H1 (cell line): Measurements from ENCODE around the gene CLTCL1. TPM values are rescaled to one million over a fixed set of nuclear protein-coding genes. Genes with fewer than 3 reads are reported as not detected.

Source experiments
- CTCF ChIA-PET: fragments of 300-600 bp; sonication (Branson Sonifier 250); formaldehyde crosslinking; loops from one replicate; lab custom pipeline; 2021; ENCODE audit not compliant: partially characterized antibody; lab: Charles Lee
- POLR2A ChIA-PET: fragments of 300-600 bp; sonication (Branson Sonifier 250); formaldehyde crosslinking; loops from one replicate; lab custom pipeline; 2021; ENCODE audit warnings: inconsistent platforms; ENCODE audit not compliant: partially characterized antibody; lab: Charles Lee
- DNase-seq, 2 experiments: peaks; one replicate each; pipeline versions ENCODE4 v3.0.0 to v3.0.0-alpha.2; 2010 to 2022; ENCODE audit warnings: low spot score in 2 of 2, low read depth in 1 of 2, mixed read lengths in 1 of 2
- FAIRE-seq: peaks from 2 replicates; lab custom pipeline; 2011; peaks lifted over from hg19 to GRCh38; lab: Jason Lieb, UNC
- H2AFZ ChIP-seq: 2 replicates; pipeline ENCODE4 v1.8.1; 2012; ENCODE audit warnings: low read length, inconsistent platforms
- H2AK5ac ChIP-seq: 2 replicates; pipeline ENCODE4 v1.6.1; 2013; ENCODE audit warnings: low read depth, low read length
- H2BK120ac ChIP-seq: replicated peaks from 2 replicates; pipeline ENCODE3; 2013; ENCODE audit warnings: low read depth, low read length, inconsistent platforms
- H2BK12ac ChIP-seq: 2 replicates; pipeline ENCODE4 v1.6.1; 2013; ENCODE audit warnings: low read depth, low read length
- H2BK15ac ChIP-seq: 2 replicates; pipeline ENCODE4 v1.6.1; 2013; ENCODE audit warnings: low read length
- H2BK20ac ChIP-seq: 2 replicates; pipeline ENCODE4 v1.6.1; 2013; ENCODE audit warnings: low read length
- H2BK5ac ChIP-seq: 2 replicates; pipeline ENCODE4 v1.6.1; 2013; ENCODE audit warnings: low read depth, low read length
- H3K14ac ChIP-seq: 2 replicates; pipeline ENCODE4 v1.6.1; 2013; ENCODE audit warnings: inconsistent platforms; ENCODE audit not compliant: insufficient read length
- H3K18ac ChIP-seq: 2 replicates; pipeline ENCODE4 v1.6.1; 2013; ENCODE audit warnings: low read length; ENCODE audit errors: extremely low read depth
- H3K23ac ChIP-seq: 2 replicates; pipeline ENCODE4 v1.6.1; 2013; ENCODE audit warnings: inconsistent platforms; ENCODE audit not compliant: insufficient read length
- H3K23me2 ChIP-seq: 2 replicates; pipeline ENCODE4 v1.6.1; 2013; ENCODE audit warnings: low read depth, low read length
- H3K27ac ChIP-seq: 2 replicates; pipeline ENCODE4 v1.6.1; 2011; ENCODE audit warnings: low read depth, low read length, inconsistent platforms
- H3K27me3 ChIP-seq, 4 experiments: replicated peaks in 1 of 4; 1 replicate in 1 of 4; 2 replicates in 3 of 4; pipeline versions ENCODE4 v1.6.1 to v1.8.1; 2011 to 2013; ENCODE audit warnings: low read length in 3 of 4, mild to moderate bottlenecking in 3 of 4, inconsistent platforms in 2 of 4, mixed read lengths in 2 of 4, moderate library complexity in 1 of 4; ENCODE audit not compliant: control insufficient read depth in 3 of 4, insufficient read depth in 3 of 4; ENCODE audit errors: extremely low read depth in 1 of 4
- H3K36me3 ChIP-seq, 4 experiments: 2 replicates each; pipeline versions ENCODE4 v1.6.1 to v1.8.1; 2011 to 2013; ENCODE audit warnings: mild to moderate bottlenecking in 4 of 4, low read length in 3 of 4, moderate library complexity in 2 of 4, control low read depth in 1 of 4, inconsistent platforms in 1 of 4; ENCODE audit not compliant: insufficient read depth in 4 of 4, control insufficient read depth in 2 of 4
- H3K4ac ChIP-seq: replicated peaks from 2 replicates; pipeline ENCODE3; 2013; ENCODE audit warnings: low read length, low read depth, mixed read lengths, inconsistent platforms; ENCODE audit not compliant: insufficient read length
- H3K4me1 ChIP-seq, 4 experiments: replicated peaks in 1 of 4; 1 replicate in 1 of 4; 2 replicates in 3 of 4; pipeline versions ENCODE4 v1.6.1 to v1.8.1; 2011 to 2013; ENCODE audit warnings: low read length in 3 of 4, inconsistent platforms in 2 of 4, mixed read lengths in 1 of 4; ENCODE audit not compliant: insufficient read depth in 4 of 4, control insufficient read depth in 3 of 4
- H3K4me2 ChIP-seq, 2 experiments: 2 replicates each; pipeline versions ENCODE4 v1.6.1 to v1.8.1; 2011 to 2013; ENCODE audit warnings: low read depth in 2 of 2, low read length in 2 of 2, control low read depth in 1 of 2, inconsistent platforms in 1 of 2, mild to moderate bottlenecking in 1 of 2; ENCODE audit not compliant: insufficient read depth in 1 of 2
- H3K4me3 ChIP-seq, 4 experiments: fragments of 200-600, 300-600 bp in 1 of 4; sonication (generic), shearing (Covaris generic), sonication (Bioruptor Twin) in 1 of 4; 2 replicates each; pipeline versions ENCODE4 v1.5.1 to v1.8.1; 2011 to 2016; ENCODE audit warnings: low read length in 4 of 4, low read depth in 3 of 4, control low read depth in 2 of 4, inconsistent platforms in 2 of 4, mild to moderate bottlenecking in 2 of 4, mixed read lengths in 1 of 4, moderate library complexity in 1 of 4; ENCODE audit not compliant: insufficient read depth in 2 of 4; ENCODE audit errors: extremely low read depth in 1 of 4
- H3K56ac ChIP-seq: replicated peaks from 2 replicates; pipeline ENCODE3; 2013; ENCODE audit warnings: low read depth, mild to moderate bottlenecking, mixed read lengths, low read length, inconsistent platforms; ENCODE audit not compliant: insufficient read length
- H3K79me1 ChIP-seq: 2 replicates; pipeline ENCODE4 v1.6.1; 2013; ENCODE audit warnings: low read depth, low read length, control low read depth
- H3K79me2 ChIP-seq, 2 experiments: 2 replicates each; pipeline versions ENCODE4 v1.6.1 to v1.8.1; 2012 to 2013; ENCODE audit warnings: low read length in 2 of 2, mild to moderate bottlenecking in 2 of 2, inconsistent platforms in 1 of 2; ENCODE audit not compliant: insufficient read depth in 2 of 2, control insufficient read depth in 1 of 2
- H3K9ac ChIP-seq, 4 experiments: replicated peaks in 1 of 4; 1 replicate in 1 of 4; 2 replicates in 3 of 4; pipeline versions ENCODE4 v1.6.1 to v1.8.1; 2011 to 2013; ENCODE audit warnings: low read depth in 3 of 4, low read length in 3 of 4, control low read depth in 2 of 4, mild to moderate bottlenecking in 2 of 4, moderate library complexity in 2 of 4, inconsistent platforms in 1 of 4; ENCODE audit errors: extremely low read depth in 1 of 4
- H3K9me3 ChIP-seq, 2 experiments: 2 replicates each; pipeline versions ENCODE4 v1.6.1 to v1.8.1; 2012 to 2013; ENCODE audit warnings: mild to moderate bottlenecking in 2 of 2, moderate library complexity in 2 of 2, control low read depth in 1 of 2, inconsistent platforms in 1 of 2, low read depth in 1 of 2, low read length in 1 of 2, mixed read lengths in 1 of 2; ENCODE audit not compliant: insufficient read depth in 2 of 2
- H4K20me1 ChIP-seq, 2 experiments: replicated peaks in 1 of 2; 2 replicates each; pipeline versions ENCODE3 to v1.8.1; 2011 to 2013; ENCODE audit warnings: inconsistent platforms in 2 of 2, low read length in 2 of 2, mild to moderate bottlenecking in 1 of 2; ENCODE audit not compliant: insufficient read depth in 2 of 2, control insufficient read depth in 1 of 2
- H4K5ac ChIP-seq: 2 replicates; pipeline ENCODE4 v1.6.1; 2013; ENCODE audit warnings: low read length, low read depth, mixed read lengths, inconsistent platforms; ENCODE audit not compliant: insufficient read length
- H4K8ac ChIP-seq: 2 replicates; pipeline ENCODE4 v1.8.0; 2013; ENCODE audit warnings: mild to moderate bottlenecking, moderate library complexity, low read length, inconsistent platforms; ENCODE audit not compliant: insufficient read depth; ENCODE audit errors: extremely low read depth
- H4K91ac ChIP-seq: replicated peaks from 2 replicates; pipeline ENCODE3; 2013; ENCODE audit warnings: low read length, mixed read lengths, inconsistent platforms; ENCODE audit not compliant: insufficient read length
- EGR1 ChIP-seq: IDR thresholded peaks from 2 replicates; pipeline ENCODE4 v1.6.1; 2011; ENCODE audit warnings: low read depth, low read length, borderline replicate concordance
- EP300 ChIP-seq, 2 experiments: IDR thresholded peaks; 1 replicate in 1 of 2; 2 replicates in 1 of 2; pipeline ENCODE4 v1.6.1; 2011 to 2012; ENCODE audit warnings: low read depth in 2 of 2, low read length in 2 of 2, mild to moderate bottlenecking in 2 of 2, borderline replicate concordance in 1 of 2, inconsistent platforms in 1 of 2, moderate library complexity in 1 of 2
- JUN ChIP-seq: IDR thresholded peaks from 2 replicates; pipeline ENCODE4 v1.6.1; 2011; ENCODE audit warnings: low read depth, mild to moderate bottlenecking, improper control_type of control experiment, low read length
- KDM5A ChIP-seq: fragments of 200-600 bp; IDR thresholded peaks from 2 replicates; pipeline ENCODE4 v1.7.1; 2012; ENCODE audit warnings: mild to moderate bottlenecking, low read length, inconsistent platforms, mixed read lengths
- TBP ChIP-seq: IDR thresholded peaks from 2 replicates; pipeline ENCODE4 v1.6.1; 2011; ENCODE audit warnings: low read depth, low read length, improper control_type of control experiment
- WGBS, 2 experiments: shearing (Covaris generic) in 1 of 2; methylation state at CpG; one replicate each; pipeline versions ENCODE4 v1.1.6 to v1.1.7; 2013 to 2015; ENCODE audit warnings: low lambda C conversion rate in 2 of 2, mixed read lengths in 2 of 2, inconsistent platforms in 1 of 2, low coverage in 1 of 2, missing lambda C conversion rate in 1 of 2; ENCODE audit not compliant: insufficient replicate concordance in 2 of 2, insufficient coverage in 1 of 2, insufficient read length in 1 of 2; ENCODE audit errors: extremely low coverage in 1 of 2, missing lambda C conversion rate in 1 of 2; 5-methylcytosine and 5-hydroxymethylcytosine counted together
- polyA plus RNA-seq, 7 experiments: library from polyadenylated mRNA; depleted of rRNA in 3 of 7; stranded (reverse) in 5 of 7; unstranded in 2 of 7; fragments of >200 nt in 5 of 7; fragments of 200-250 nt in 2 of 7; gene quantifications; 1 replicate in 5 of 7; 2 replicates in 1 of 7; 4 replicates in 1 of 7; pipeline versions ENCODE4 v1.2.1 to v1.2.3, GENCODE V29; 2011 to 2013; ENCODE audit warnings: missing spikeins in 2 of 7, mixed read lengths in 2 of 7
- total RNA-seq: library from RNA; stranded (reverse); fragmentation: NEBNext Ultra II Directional; extraction: Animal tissue kit (Norgen Biotek cat#: 25700); gene quantifications from 2 replicates; pipeline ENCODE4 v1.2.1, GENCODE V29; 2021
- TF ChIP-seq, protein P1 (sequence below), 3 experiments: IDR thresholded peaks; 1 replicate in 2 of 3; 2 replicates in 1 of 3; pipeline versions ENCODE4 v1.5.1 to v1.6.1; 2011; ENCODE audit warnings: low read length in 3 of 3, mild to moderate bottlenecking in 3 of 3, inconsistent platforms in 2 of 3, low read depth in 1 of 3, moderate library complexity in 1 of 3; ENCODE audit not compliant: insufficient read depth in 1 of 3; ENCODE audit errors: control extremely low read depth in 1 of 3

CLTCL1 gene
- total and polyA plus RNA-seq, 2 of the 8 experiments (the other 6 are each of a cell fraction or from before 2014, with no cell fraction given): 12.4 to 17.0 TPM

DNA sequence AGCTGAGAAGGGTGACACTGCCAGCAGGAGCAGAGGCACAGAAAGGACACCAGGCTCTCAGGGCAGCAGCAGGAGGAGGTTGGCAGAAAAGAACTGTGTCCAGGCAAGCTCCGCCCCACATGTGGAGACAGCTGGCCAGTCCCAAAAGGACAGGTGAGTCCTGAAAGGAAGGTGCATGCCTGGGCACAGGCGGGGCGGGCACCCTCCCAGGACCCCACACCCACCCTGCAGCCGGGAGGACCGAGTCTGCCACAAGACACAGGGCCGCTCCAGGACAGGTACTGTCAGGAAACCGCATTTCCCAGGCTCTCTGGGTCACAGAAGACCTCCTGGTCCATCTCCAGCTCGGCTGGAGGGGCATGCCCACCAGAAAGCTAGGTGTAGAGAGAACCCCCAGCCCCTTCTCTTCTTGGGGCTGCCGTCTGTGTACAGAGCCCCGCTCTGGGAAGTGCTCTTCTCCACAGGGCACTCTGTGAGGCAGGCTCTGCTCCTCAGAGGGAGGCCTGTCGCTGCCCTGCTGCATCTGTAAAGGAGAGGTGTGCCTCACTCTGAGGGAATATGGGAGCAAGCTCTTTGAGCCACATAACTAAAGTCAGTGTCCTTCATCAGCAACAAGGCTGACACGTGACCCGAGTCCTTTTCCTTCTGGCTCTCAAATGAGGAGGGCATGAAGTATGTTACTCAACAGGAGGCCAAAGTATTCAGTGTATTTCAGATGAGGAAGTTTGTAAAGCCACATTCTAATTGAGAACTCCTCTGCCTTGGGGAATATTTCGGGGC lies 50.5 kb downstream of the CLTCL1 start:
- H3K56ac ChIP-seq: no peak overlapping the region
- no peak overlapping the region for H2BK120ac ChIP-seq
- H2AFZ ChIP-seq: no peak overlapping the region
- H2BK12ac ChIP-seq: no peak overlapping the region
- H3K14ac ChIP-seq: no peak overlapping the region
- WGBS, 2 experiments: 94% methylated on average over 14 of the region's 14 CpGs; no CpG with 5 or more reads in 1 of the 2 experiments
- no peak overlapping the region for H4K5ac ChIP-seq
- ChIA-PET CTCF (interaction anchor here (0.7 to 1.5 kb wide), 3 partner anchors 22 to 61 kb away, joined by 3 to 4 read pairs (median 3); no protein-coding TSS in a partner anchor), POLR2A (no interaction called here)
- H3K18ac ChIP-seq: no peak overlapping the region
- no peaks in the 10 kb centered on the region for H3K79me2 ChIP-seq
- H3K4me3 ChIP-seq: no peak overlapping the region
- DNase-seq: no peak
- no peak overlapping the region for H3K9ac ChIP-seq
- no peaks in the 10 kb centered on the region for H3K23me2 ChIP-seq
- H2BK20ac ChIP-seq: no peak overlapping the region
- no peaks in the 10 kb centered on the region for H3K4me1 ChIP-seq
- no peak overlapping the region for H3K27ac ChIP-seq
- no peaks in the 10 kb centered on the region for H3K9me3 ChIP-seq
- H2BK5ac ChIP-seq: no peak overlapping the region; the same call in 1 of the 2 replicates
- H3K36me3 ChIP-seq: peaks cover 0 to 24% (median 1%) of the 10 kb centered on the region in 4 experiments; a peak in 4 of 8 replicates
- FAIRE-seq: no peak
- H3K4ac ChIP-seq: no peak overlapping the region
- H3K27me3 ChIP-seq: no peaks in the 10 kb centered on the region; a peak in 1 of 7 replicates
- no peak overlapping the region for H3K23ac ChIP-seq
- no peak overlapping the region for H2AK5ac ChIP-seq
- no peak overlapping the region for H4K8ac ChIP-seq
- H3K79me1 ChIP-seq: no peaks in the 10 kb centered on the region
- peaks cover 0 to 2% of the 10 kb centered on the region in 2 experiments for H4K20me1 ChIP-seq
- H4K91ac ChIP-seq: no peak overlapping the region
- no peak overlapping the region for H2BK15ac ChIP-seq
- TF ChIP-seq JUN (no peak), TBP (no peak), EGR1 (no peak), EP300 (IDR thresholded peaks at IDR 0.05; ENCODE audit: borderline replicate concordance in 1 of 2, low read depth in 2 of 2, low read length in 2 of 2) (no peak), KDM5A (no peak)
- TF ChIP-seq, protein P1, sequence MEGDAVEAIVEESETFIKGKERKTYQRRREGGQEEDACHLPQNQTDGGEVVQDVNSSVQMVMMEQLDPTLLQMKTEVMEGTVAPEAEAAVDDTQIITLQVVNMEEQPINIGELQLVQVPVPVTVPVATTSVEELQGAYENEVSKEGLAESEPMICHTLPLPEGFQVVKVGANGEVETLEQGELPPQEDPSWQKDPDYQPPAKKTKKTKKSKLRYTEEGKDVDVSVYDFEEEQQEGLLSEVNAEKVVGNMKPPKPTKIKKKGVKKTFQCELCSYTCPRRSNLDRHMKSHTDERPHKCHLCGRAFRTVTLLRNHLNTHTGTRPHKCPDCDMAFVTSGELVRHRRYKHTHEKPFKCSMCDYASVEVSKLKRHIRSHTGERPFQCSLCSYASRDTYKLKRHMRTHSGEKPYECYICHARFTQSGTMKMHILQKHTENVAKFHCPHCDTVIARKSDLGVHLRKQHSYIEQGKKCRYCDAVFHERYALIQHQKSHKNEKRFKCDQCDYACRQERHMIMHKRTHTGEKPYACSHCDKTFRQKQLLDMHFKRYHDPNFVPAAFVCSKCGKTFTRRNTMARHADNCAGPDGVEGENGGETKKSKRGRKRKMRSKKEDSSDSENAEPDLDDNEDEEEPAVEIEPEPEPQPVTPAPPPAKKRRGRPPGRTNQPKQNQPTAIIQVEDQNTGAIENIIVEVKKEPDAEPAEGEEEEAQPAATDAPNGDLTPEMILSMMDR (IDR thresholded peaks at IDR 0.05; ENCODE audit: control extremely low read depth in 1 of 3, insufficient read depth in 1 of 3, low read depth in 1 of 3, low read length in 3 of 3): no peak
- no peak overlapping the region for H3K4me2 ChIP-seq
